OCI-LY7 (cell line): ENCODE data around the gene DAP. TPM values are rescaled to one million over a fixed set of nuclear protein-coding genes. Genes with fewer than 3 reads are reported as not detected.

ENCODE experiments used
- BruUV-seq: library from RNA; stranded (reverse); fragments of 400-500 nt; replicated peaks from 2 replicates; lab custom pipeline; 2021; lab: Mats Ljungman, UMichigan
- CTCF ChIA-PET: fragments of 300-600 bp; sonication (Branson Sonifier 250); formaldehyde crosslinking; loops from one replicate; lab custom pipeline; 2022; ENCODE audit warnings: antibody characterized with exemption; ENCODE audit not compliant: unreplicated experiment; lab: Charles Lee
- POLR2A ChIA-PET: fragments of 300-600 bp; sonication (Branson Sonifier 250); formaldehyde crosslinking; loops from one replicate; lab custom pipeline; 2022; ENCODE audit warnings: antibody characterized with exemption; lab: Charles Lee
- DNase-seq: peaks from one replicate; pipeline ENCODE4 v3.0.0-alpha.2; 2015; ENCODE audit warnings: low spot score
- H2AFZ ChIP-seq: fragments of 200-600 bp; sonication (generic), shearing (Covaris generic); 2 replicates; pipeline ENCODE4 v1.6.1; 2014; ENCODE audit warnings: mild to moderate bottlenecking, antibody characterized with exemption, low read length, moderate library complexity
- H3K27ac ChIP-seq: fragments of 200-600 bp; sonication (generic); 2 replicates; pipeline ENCODE4 v1.5.1; 2014; ENCODE audit warnings: mixed run types, low read depth, mild to moderate bottlenecking, moderate library complexity, low read length, inconsistent platforms; ENCODE audit not compliant: poor library complexity, severe bottlenecking
- H3K36me3 ChIP-seq: fragments of 200-600 bp; sonication (generic); 2 replicates; pipeline ENCODE4 v1.6.1; 2014; ENCODE audit warnings: mild to moderate bottlenecking, antibody characterized with exemption, low read length, moderate library complexity, mixed read lengths; ENCODE audit not compliant: insufficient read depth
- H3K4me1 ChIP-seq: fragments of 200-600 bp; sonication (generic); 2 replicates; pipeline ENCODE4 v1.5.1; 2014; ENCODE audit warnings: mild to moderate bottlenecking, low read length; ENCODE audit not compliant: insufficient read depth, poor library complexity, severe bottlenecking
- H3K4me2 ChIP-seq: fragments of 200-600 bp; sonication (generic); 2 replicates; pipeline ENCODE4 v1.6.1; 2014; ENCODE audit warnings: mild to moderate bottlenecking, low read length
- H3K4me3 ChIP-seq: fragments of 200-600 bp; sonication (generic); 2 replicates; pipeline ENCODE4 v1.5.1; 2014; ENCODE audit warnings: mild to moderate bottlenecking, low read depth, low read length; ENCODE audit not compliant: poor library complexity, severe bottlenecking
- H3K79me2 ChIP-seq: fragments of 200-600 bp; sonication (generic); 2 replicates; pipeline ENCODE4 v1.6.1; 2016; ENCODE audit warnings: low read depth, mild to moderate bottlenecking, low read length, moderate library complexity, mixed read lengths; ENCODE audit not compliant: insufficient read depth
- H3K9me2 ChIP-seq: fragments of 200-600 bp; sonication (generic); 2 replicates; pipeline ENCODE4 v1.6.1; 2016; ENCODE audit warnings: mild to moderate bottlenecking, low read length, mixed read lengths; ENCODE audit not compliant: insufficient read depth
- H3K9me3 ChIP-seq: fragments of 200-600 bp; sonication (generic); 2 replicates; pipeline ENCODE4 v1.6.1; 2014; ENCODE audit warnings: mild to moderate bottlenecking, mixed run types, low read length, mixed read lengths
- H4K20me1 ChIP-seq: fragments of 200-600 bp; sonication (generic); 2 replicates; pipeline ENCODE4 v1.6.1; 2014; ENCODE audit warnings: mild to moderate bottlenecking, antibody characterized with exemption, low read length, moderate library complexity, mixed read lengths; ENCODE audit not compliant: insufficient read depth
- CTCF ChIP-seq: fragments of 200-600 bp; sonication (generic); conservative IDR thresholded peaks from 2 replicates; pipeline ENCODE4 v1.5.1; 2014; ENCODE audit warnings: mild to moderate bottlenecking, antibody characterized with exemption, low read length, moderate library complexity, mixed read lengths
- EZH2phosphoT487 ChIP-seq: fragments of 200-600 bp; sonication (generic); IDR thresholded peaks from 2 replicates; pipeline ENCODE4 v1.6.1; 2018; ENCODE audit warnings: low read depth, borderline replicate concordance, mild to moderate bottlenecking, mixed run types, antibody characterized with exemption, low read length, moderate library complexity, mixed read lengths
- intact Hi-C: fragments of 100-400 bp; cut with micrococcal nuclease; formaldehyde crosslinking; loops from one replicate; pipeline ENCODE4 v1.10.0; 2022; ENCODE audit not compliant: unreplicated experiment
- total RNA-seq, 2 experiments: library from RNA; depleted of rRNA in 1 of 2; stranded (reverse); fragments of >200 nt in 1 of 2; shearing (Covaris generic) in 1 of 2; gene quantifications; 2 replicates each; pipeline ENCODE4 v1.2.3, GENCODE V29; 2014 to 2022

DAP gene
- total RNA-seq, 2 experiments from 2014 or later: 21.5 to 96.1 TPM

GRCh38 chr5:10633271-10634049 lies 127.6 kb downstream of the DAP start:
- BruUV-seq: no TSS peak
- peaks cover 53% of the 10 kb centered on the region for H3K4me1 ChIP-seq
- no peaks in the 10 kb centered on the region; the same call in 1 of the 2 replicates for H3K79me2 ChIP-seq
- peaks cover 3% of the 10 kb centered on the region; the same call in 1 of the 2 replicates for H3K9me3 ChIP-seq
- peak overlapping the region; percentile 66 for H3K4me2 ChIP-seq
- H3K36me3 ChIP-seq: peaks cover 9% of the 10 kb centered on the region
- intact Hi-C loops: no loop called here
- no peaks in the 10 kb centered on the region for H4K20me1 ChIP-seq
- H3K9me2 ChIP-seq: no peaks in the 10 kb centered on the region
- TF ChIP-seq CTCF (no peak), EZH2phosphoT487 (no peak)
- peak; percentile 45 for DNase-seq
- H3K4me3 ChIP-seq: no peak overlapping the region
- H2AFZ ChIP-seq: peak overlapping the region; percentile 7; the same call in 1 of the 2 replicates
- H3K27ac ChIP-seq: peak overlapping the region; percentile 18
- CTCF ChIA-PET: no interaction called here
- POLR2A ChIA-PET: interaction anchor here (0.6 to 2.1 kb wide), 7 partner anchors 10 to 99 kb away, joined by 3 to 11 read pairs (median 4); no protein-coding TSS in a partner anchor

DNA sequence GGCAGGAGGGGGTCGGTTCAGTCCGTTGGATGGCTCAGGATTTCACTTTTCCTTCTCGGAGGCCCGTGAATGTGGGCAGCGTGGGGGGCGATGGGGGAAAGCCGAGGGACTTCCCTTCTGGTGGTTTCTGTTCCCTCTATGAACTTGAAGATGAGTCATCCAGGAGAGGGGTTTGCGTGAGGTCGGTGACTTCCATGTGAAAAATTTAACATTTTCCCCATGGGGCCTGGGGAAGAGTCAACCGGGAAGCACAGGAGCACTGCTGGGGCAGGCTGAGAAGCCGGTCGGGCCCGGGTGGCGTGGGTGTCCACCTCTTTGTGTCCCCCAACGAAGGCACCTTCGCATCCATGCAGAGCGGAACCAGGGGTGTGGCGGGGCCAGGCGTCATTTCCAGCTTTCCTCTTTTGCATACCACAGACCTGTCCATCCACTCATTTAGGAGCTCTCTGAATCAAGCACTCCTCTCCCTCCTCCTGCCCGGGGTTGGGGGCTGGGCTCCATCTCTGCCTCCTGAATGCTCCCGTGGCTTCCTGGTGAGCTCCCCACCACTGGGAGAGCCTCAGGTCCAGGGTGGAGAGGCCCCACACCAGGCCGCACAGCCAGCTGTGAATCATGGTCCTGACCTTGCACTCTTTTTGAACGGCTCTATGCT lies 128.8 kb downstream of the DAP start:
- CTCF ChIA-PET: interaction anchor here (0.5 to 1.4 kb wide), 2 partner anchors 160 to 181 kb away, joined by 3 read pairs; no protein-coding TSS in a partner anchor
- H4K20me1 ChIP-seq: no peaks in the 10 kb centered on the region
- no peaks in the 10 kb centered on the region; the same call in 1 of the 2 replicates for H3K36me3 ChIP-seq
- peak overlapping the region; percentile 11 for H3K27ac ChIP-seq
- TF ChIP-seq EZH2phosphoT487 (no peak), CTCF (no peak)
- POLR2A ChIA-PET: interaction anchor here (0.6 to 1.7 kb wide), 5 partner anchors 11 to 180 kb away, joined by 3 to 8 read pairs (median 4); partner anchors contain the start of gene ANKRD33B
- peak; percentile 55 for DNase-seq
- BruUV-seq: no TSS peak
- H3K4me2 ChIP-seq: peak overlapping the region; percentile 68
- H3K79me2 ChIP-seq: no peaks in the 10 kb centered on the region; the same call in 1 of the 2 replicates
- no peaks in the 10 kb centered on the region for H3K9me2 ChIP-seq
- H3K4me3 ChIP-seq: peak overlapping the region; percentile 49
- peaks cover 58% of the 10 kb centered on the region for H3K4me1 ChIP-seq
- H2AFZ ChIP-seq: peak overlapping the region; percentile 48
- peaks cover 3% of the 10 kb centered on the region; the same call in 1 of the 2 replicates for H3K9me3 ChIP-seq
- intact Hi-C loops: no loop called here
